HG02884 (cell line): ENCODE measurements around the gene CAMK1G.
A peak's percentile ranks its signal among the peaks of the same experiment; 100 is the strongest.

Source experiments
- ATAC-seq: cut with Tn5 transposase; IDR thresholded peaks from one replicate; pipeline ENCODE4 v1.9.1; 2021; ENCODE audit warnings: mild to moderate bottlenecking, moderate library complexity; ENCODE audit not compliant: unreplicated experiment

Gene CAMK1G

GRCh38 chr1:209618291-209618690 is 34.8 kb downstream of the CAMK1G start:
- no peak for ATAC-seq

GRCh38 chr1:209618756-209619420 is 35.4 kb downstream of the CAMK1G start:
- ATAC-seq = no peak

GRCh38 chr1:209619696-209620486 is 36.4 kb downstream of the CAMK1G start:
- ATAC-seq = no peak

GRCh38 chr1:209620487-209620884 is 37.0 kb downstream of the CAMK1G start:
- no peak for ATAC-seq

GRCh38 chr1:209621286-209621685 is 37.8 kb downstream of the CAMK1G start:
- no peak for ATAC-seq

- no peak for ATAC-seq
Measured at GRCh38 chr1:209621741-209622655, 38.5 kb downstream of the CAMK1G start.

GRCh38 chr1:209622841-209623829 is 39.6 kb downstream of the CAMK1G start:
- ATAC-seq = no peak

GRCh38 chr1:209624558-209625549 is 41.3 kb downstream of the CAMK1G start:
- no peak for ATAC-seq

GRCh38 chr1:209625791-209626285 is 42.3 kb downstream of the CAMK1G start:
- ATAC-seq = no peak

GRCh38 chr1:209626346-209627026 is 43.0 kb downstream of the CAMK1G start:
- no peak for ATAC-seq

GRCh38 chr1:209627027-209627731 is 43.7 kb downstream of the CAMK1G start:
- no peak for ATAC-seq

- peak; percentile 83 for ATAC-seq
Measured at GRCh38 chr1:209627732-209628196, 44.2 kb downstream of the CAMK1G start.

GRCh38 chr1:209628618-209629299 is 45.2 kb downstream of the CAMK1G start:
- ATAC-seq = no peak

GRCh38 chr1:209629621-209630382 is 46.3 kb downstream of the CAMK1G start:
- no peak for ATAC-seq

GRCh38 chr1:209630383-209631225 is 47.1 kb downstream of the CAMK1G start:
- ATAC-seq = no peak
